ENCODE data around the gene LRRC17. TPM values are rescaled to one million over a fixed set of nuclear protein-coding genes. Genes with fewer than 3 reads are reported as not detected.

LRRC17 gene
- total and polyA plus RNA-seq, 2 of the 4 experiments (the other 2 are of a cell fraction) = 250 to 280 TPM

GRCh38 chr7:102874166-102874829, 38.5 kb upstream of the LRRC17 start (continued):
- TF ChIP-seq MAFK (IDR thresholded peaks at IDR 0.05; ENCODE audit: low read depth, low read length) = no peak; the same call in 1 of the 2 replicates
- no peak; the same call in 1 of the 2 replicates for TF ChIP-seq RAD21 (IDR thresholded peaks at IDR 0.05; ENCODE audit: low read length)

- Histone ChIP-seq H3K36me3 (ENCODE audit: control insufficient read depth, insufficient read depth, low read length) (no peaks in the 10 kb centered on the region), H4K91ac (ENCODE audit: insufficient read depth, low read depth, low read length) (peak overlapping the region; percentile 93), H3K56ac (ENCODE audit: extremely low read depth, insufficient read depth, low read length) (peak overlapping the region; percentile 86), H3K4ac (ENCODE audit: low read depth, low read length) (peak overlapping the region; percentile 87), H3K18ac (ENCODE audit: low read depth, low read length) (peak overlapping the region; percentile 67), H4K5ac (ENCODE audit: low read depth, low read length) (peak overlapping the region; percentile 63), H3K9ac (ENCODE audit: low read depth, low read length) (no peak overlapping the region; the same call in 1 of the 2 replicates), H3K27ac (ENCODE audit: insufficient read depth, low read length) (peak overlapping the region; percentile 44), H3K4me1 (ENCODE audit: control insufficient read depth, insufficient read depth, low read length) (peaks cover 28% of the 10 kb centered on the region), H2BK15ac (ENCODE audit: low read depth, low read length) (peak overlapping the region; percentile 86; the same call in 2 of the 3 replicates), H4K8ac (ENCODE audit: low read depth in 2 of 2, low read length in 2 of 2) (peak overlapping the region; percentile 47 to 78), H2AFZ (replicated peaks; ENCODE audit: low read length, poor library complexity) (no peak overlapping the region), H3K14ac (replicated peaks; ENCODE audit: low read depth, low read length) (peak overlapping the region; percentile 83), H3K4me2 (ENCODE audit: low read depth, low read length) (no peak overlapping the region), H3K27me3 (ENCODE audit: control insufficient read depth, insufficient read depth, low read length) (no peaks in the 10 kb centered on the region), H2BK5ac (ENCODE audit: low read depth, low read length, poor library complexity, severe bottlenecking) (peak overlapping the region; percentile 83), H2AK5ac (ENCODE audit: low read depth, low read length) (peak overlapping the region; percentile 94), H2BK20ac (ENCODE audit: low read depth, low read length) (peak overlapping the region; percentile 95), H3K23ac (ENCODE audit: low read depth, low read length) (peak overlapping the region; percentile 89), H2BK120ac (ENCODE audit: low read depth, low read length) (peak overlapping the region; percentile 93), H3K4me3 (ENCODE audit: insufficient read depth, low read depth, low read length) (no peak overlapping the region), H4K20me1 (ENCODE audit: insufficient read depth, low read length) (no peaks in the 10 kb centered on the region), H3K9me1 (ENCODE audit: insufficient read depth, low read length) (peaks cover 25% of the 10 kb centered on the region), H3K79me1 (ENCODE audit: low read depth in 1 of 2, low read length in 2 of 2) (peaks cover 0 to 13% of the 10 kb centered on the region in 2 experiments; a peak in 2 of 4 replicates), H2AK9ac (replicated peaks; ENCODE audit: low read depth, low read length, poor library complexity) (peak overlapping the region; percentile 4), H3K9me3 (ENCODE audit: control insufficient read depth, insufficient read depth, low read length) (no peaks in the 10 kb centered on the region)
- in situ Hi-C loops (cut with MboI; ENCODE audit: low sequenced_read_pairs) = no loop called here
- POLR2A ChIA-PET (ENCODE audit: unreplicated experiment) = no interaction called here
- no peak for DNase-seq
- CTCF ChIA-PET = interaction anchor here (1.2 kb wide), 1 partner anchor 15 kb away, joined by 5 read pairs; no protein-coding TSS in a partner anchor
- no peak for ATAC-seq (ENCODE audit: low read depth)
- no TSS peak for BruUV-seq (replicated peaks)
- intact Hi-C loops (cut with micrococcal nuclease) = loop anchor here (5.0 kb wide), 1 partner anchor 37 kb away; the partner anchor contains the start of gene LRRC17
- WGBS, 2 experiments (ENCODE audit: extremely low coverage in 2 of 2, insufficient read length in 1 of 2) = no CpG with 5 or more reads among the region's 1 CpG
- dilution Hi-C loops (cut with HindIII; ENCODE audit: low sequenced_read_pairs, unreplicated experiment) = no loop called here
- no peak for TF ChIP-seq CHD1 (IDR thresholded peaks at IDR 0.05; ENCODE audit: low read depth, low read length)
- TF ChIP-seq CTCF (conservative IDR thresholded peaks at IDR 0.05; ENCODE audit: low read depth, low read length) = no peak
- TF ChIP-seq USF2 (IDR thresholded peaks at IDR 0.05; ENCODE audit: low read depth, low read length) = no peak
- no peak for TF ChIP-seq BHLHE40 (IDR thresholded peaks at IDR 0.05; ENCODE audit: low read depth, low read length)
- no peak for TF ChIP-seq RCOR1 (IDR thresholded peaks at IDR 0.05; ENCODE audit: insufficient replicate concordance, low read length)
- no peak for TF ChIP-seq FOS (IDR thresholded peaks at IDR 0.05; ENCODE audit: low read depth, low read length)
- no peak for TF ChIP-seq CEBPB (IDR thresholded peaks at IDR 0.05; ENCODE audit: low read depth, low read length)
- TF ChIP-seq RAD21 (IDR thresholded peaks at IDR 0.05; ENCODE audit: low read length) = no peak
- no peak for TF ChIP-seq SMC3 (IDR thresholded peaks at IDR 0.05; ENCODE audit: low read depth, low read length)
- no peak for TF ChIP-seq RFX5 (IDR thresholded peaks at IDR 0.05; ENCODE audit: low read depth, low read length)
- no peak for TF ChIP-seq ELK1 (IDR thresholded peaks at IDR 0.05; ENCODE audit: borderline replicate concordance, low read depth, low read length)
- TF ChIP-seq MAFK (IDR thresholded peaks at IDR 0.05; ENCODE audit: low read depth, low read length) = no peak
These were observed 37.8 kb upstream of the LRRC17 start for GRCh38 chr7:102874966-102875365.

All from IMR-90 (cell line).